ENCODE results near the gene SMARCA1. TPM values are rescaled to one million over a fixed set of nuclear protein-coding genes. Genes with fewer than 3 reads are reported as not detected.

SMARCA1 gene
- total RNA-seq, 1 experiment from 2014 or later: 88.5 TPM

- Histone ChIP-seq H2AFZ (no peak overlapping the region), H3K36me3 (ENCODE audit: low read depth) (no peaks in the 10 kb centered on the region), H3K9me2 (ENCODE audit: insufficient read depth) (no peaks in the 10 kb centered on the region), H3K27ac (no peak overlapping the region), H3K4me3 (no peak overlapping the region), H3K27me3 (ENCODE audit: insufficient read depth, low read depth) (no peaks in the 10 kb centered on the region), H3K9me3 (ENCODE audit: insufficient read depth, low read depth) (no peaks in the 10 kb centered on the region), H3K4me1 (replicated peaks; ENCODE audit: insufficient read depth) (no peaks in the 10 kb centered on the region), H4K20me1 (ENCODE audit: insufficient read depth) (no peaks in the 10 kb centered on the region), H3K79me2 (ENCODE audit: low read depth) (no peaks in the 10 kb centered on the region), H3F3A (ENCODE audit: insufficient read depth, low read depth) (no peaks in the 10 kb centered on the region; the same call in 1 of the 2 replicates), H3K4me2 (no peak overlapping the region)
- no TSS peak for BruUV-seq (replicated peaks)
- TF ChIP-seq, protein P1, sequence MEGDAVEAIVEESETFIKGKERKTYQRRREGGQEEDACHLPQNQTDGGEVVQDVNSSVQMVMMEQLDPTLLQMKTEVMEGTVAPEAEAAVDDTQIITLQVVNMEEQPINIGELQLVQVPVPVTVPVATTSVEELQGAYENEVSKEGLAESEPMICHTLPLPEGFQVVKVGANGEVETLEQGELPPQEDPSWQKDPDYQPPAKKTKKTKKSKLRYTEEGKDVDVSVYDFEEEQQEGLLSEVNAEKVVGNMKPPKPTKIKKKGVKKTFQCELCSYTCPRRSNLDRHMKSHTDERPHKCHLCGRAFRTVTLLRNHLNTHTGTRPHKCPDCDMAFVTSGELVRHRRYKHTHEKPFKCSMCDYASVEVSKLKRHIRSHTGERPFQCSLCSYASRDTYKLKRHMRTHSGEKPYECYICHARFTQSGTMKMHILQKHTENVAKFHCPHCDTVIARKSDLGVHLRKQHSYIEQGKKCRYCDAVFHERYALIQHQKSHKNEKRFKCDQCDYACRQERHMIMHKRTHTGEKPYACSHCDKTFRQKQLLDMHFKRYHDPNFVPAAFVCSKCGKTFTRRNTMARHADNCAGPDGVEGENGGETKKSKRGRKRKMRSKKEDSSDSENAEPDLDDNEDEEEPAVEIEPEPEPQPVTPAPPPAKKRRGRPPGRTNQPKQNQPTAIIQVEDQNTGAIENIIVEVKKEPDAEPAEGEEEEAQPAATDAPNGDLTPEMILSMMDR (conservative IDR thresholded peaks at IDR 0.05): no peak
- no peak for TF ChIP-seq EZH2 (IDR thresholded peaks at IDR 0.05; ENCODE audit: low read depth)
- CTCF ChIA-PET: no interaction called here
- DNase-seq: no peak
- intact Hi-C loops (cut with micrococcal nuclease; ENCODE audit: unreplicated experiment): no loop called here
- POLR2A ChIA-PET (ENCODE audit: unreplicated experiment): no interaction called here
These were observed 6.5 kb upstream of the SMARCA1 start for GRCh38 chrX:129529685-129530281.

- Histone ChIP-seq H3K9me2 (ENCODE audit: insufficient read depth) (no peaks in the 10 kb centered on the region), H3K27me3 (ENCODE audit: insufficient read depth, low read depth) (no peaks in the 10 kb centered on the region), H3K4me3 (no peak overlapping the region), H3F3A (ENCODE audit: insufficient read depth, low read depth) (peaks cover 6% of the 10 kb centered on the region; the same call in 1 of the 2 replicates), H3K79me2 (ENCODE audit: low read depth) (peaks cover 12% of the 10 kb centered on the region), H2AFZ (no peak overlapping the region), H3K36me3 (ENCODE audit: low read depth) (no peaks in the 10 kb centered on the region), H3K4me2 (no peak overlapping the region), H4K20me1 (ENCODE audit: insufficient read depth) (0 out of 2 replicates have a peak, but pooled peaks cover 9% of the 10 kb centered on the region), H3K27ac (no peak overlapping the region), H3K9me3 (ENCODE audit: insufficient read depth, low read depth) (no peaks in the 10 kb centered on the region), H3K4me1 (replicated peaks; ENCODE audit: insufficient read depth) (peaks cover 9% of the 10 kb centered on the region)
- no peak for TF ChIP-seq EZH2 (IDR thresholded peaks at IDR 0.05; ENCODE audit: low read depth)
- TF ChIP-seq, protein P1 (conservative IDR thresholded peaks at IDR 0.05): no peak
- no peak for DNase-seq
- ChIA-PET POLR2A (ENCODE audit: unreplicated experiment) (no interaction called here), CTCF (no interaction called here)
- BruUV-seq (replicated peaks): no TSS peak
- intact Hi-C loops (cut with micrococcal nuclease; ENCODE audit: unreplicated experiment): no loop called here
These were observed 2.6 kb upstream of the SMARCA1 start for GRCh38 chrX:129525896-129526295.

DNA sequence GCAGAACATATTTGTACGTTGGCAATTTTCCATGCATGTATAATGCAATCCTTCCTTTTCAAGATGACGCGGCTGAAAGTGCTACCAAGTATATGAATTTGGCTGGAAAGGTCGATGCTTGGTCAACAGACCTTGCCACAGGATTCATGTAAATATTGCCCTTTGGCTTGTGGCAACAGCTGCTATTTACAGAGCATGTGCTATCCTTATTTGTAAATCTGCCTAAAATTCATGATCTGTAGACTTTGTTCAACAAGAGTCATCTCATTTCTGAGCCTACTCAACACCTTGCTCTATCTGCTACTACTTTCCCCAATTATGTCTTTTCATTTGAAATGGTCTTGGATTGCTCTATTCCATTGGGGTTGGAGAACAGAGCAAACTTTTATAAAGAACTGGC, 1.9 kb upstream of the SMARCA1 start:
- Histone ChIP-seq H3K27ac (no peak overlapping the region), H3K4me2 (no peak overlapping the region), H2AFZ (no peak overlapping the region), H3K4me3 (no peak overlapping the region), H3K79me2 (ENCODE audit: low read depth) (peaks cover 19% of the 10 kb centered on the region), H3K9me2 (ENCODE audit: insufficient read depth) (no peaks in the 10 kb centered on the region), H4K20me1 (ENCODE audit: insufficient read depth) (0 out of 2 replicates have a peak, but pooled peaks cover 9% of the 10 kb centered on the region), H3K9me3 (ENCODE audit: insufficient read depth, low read depth) (no peaks in the 10 kb centered on the region), H3K4me1 (replicated peaks; ENCODE audit: insufficient read depth) (peaks cover 9% of the 10 kb centered on the region), H3F3A (ENCODE audit: insufficient read depth, low read depth) (peaks cover 6% of the 10 kb centered on the region; the same call in 1 of the 2 replicates), H3K36me3 (ENCODE audit: low read depth) (no peaks in the 10 kb centered on the region), H3K27me3 (ENCODE audit: insufficient read depth, low read depth) (no peaks in the 10 kb centered on the region)
- no TSS peak for BruUV-seq (replicated peaks)
- ChIA-PET POLR2A (ENCODE audit: unreplicated experiment) (no interaction called here), CTCF (no interaction called here)
- intact Hi-C loops (cut with micrococcal nuclease; ENCODE audit: unreplicated experiment): no loop called here
- DNase-seq: no peak
- TF ChIP-seq, protein P1 (conservative IDR thresholded peaks at IDR 0.05): no peak
- TF ChIP-seq EZH2 (IDR thresholded peaks at IDR 0.05; ENCODE audit: low read depth): no peak
